OCI-M1 (cell line): Measurements from ENCODE around the gene ADAM15.

Experiments
- DNase-seq: peaks from one replicate; lab custom pipeline; 2025; lab: John Stamatoyannopoulos, UW

The ADAM15 gene

GRCh38 chr1:155052439-155053395 is 1.6 kb downstream of the ADAM15 start:
- peak; percentile 44 for DNase-seq

- no peak for DNase-seq
These were observed 2.5 kb downstream of the ADAM15 start for GRCh38 chr1:155053531-155054105.

GRCh38 chr1:155057104-155057503 is 6.0 kb downstream of the ADAM15 start:
- DNase-seq = no peak

GRCh38 chr1:155057788-155058211 is 6.7 kb downstream of the ADAM15 start:
- DNase-seq = no peak

- no peak for DNase-seq
These were observed 9.6 kb downstream of the ADAM15 start for GRCh38 chr1:155060736-155061135.

- peak; percentile 95 for DNase-seq
These were observed 10.4 kb downstream of the ADAM15 start for GRCh38 chr1:155061381-155062150.

GRCh38 chr1:155062151-155062686 is 11.1 kb downstream of the ADAM15 start:
- no peak for DNase-seq

GRCh38 chr1:155062702-155063411 is 11.7 kb downstream of the ADAM15 start:
- peak; percentile 66 for DNase-seq

- DNase-seq = peak; percentile 96
These were observed 12.5 kb downstream of the ADAM15 start, which contains the start of gene EFNA4 for GRCh38 chr1:155063550-155064110. EFNA4 (plus strand) TSS chr1:155063740; CDS start chr1:155063824, 84 bp downstream.

- DNase-seq = peak; percentile 65
These were observed 13.2 kb downstream of the ADAM15 start for GRCh38 chr1:155064111-155064831.

GRCh38 chr1:155064832-155065429 is 13.8 kb downstream of the ADAM15 start:
- no peak for DNase-seq

GRCh38 chr1:155066777-155067176 is 15.7 kb downstream of the ADAM15 start:
- no peak for DNase-seq

GRCh38 chr1:155068599-155068998 is 17.5 kb downstream of the ADAM15 start:
- no peak for DNase-seq

- no peak for DNase-seq
These were observed 18.5 kb downstream of the ADAM15 start for GRCh38 chr1:155069551-155070157.

- DNase-seq = no peak
These were observed 19.1 kb downstream of the ADAM15 start for GRCh38 chr1:155070158-155070621.

GRCh38 chr1:155070721-155071569 is 19.8 kb downstream of the ADAM15 start:
- peak; percentile 83 for DNase-seq

GRCh38 chr1:155071701-155072100 is 20.6 kb downstream of the ADAM15 start:
- no peak for DNase-seq

GRCh38 chr1:155072531-155073289 is 21.6 kb downstream of the ADAM15 start:
- no peak for DNase-seq
